GM12874 (cell line): Measurements from ENCODE around the gene GPR18.

Source experiments
- CTCF ChIP-seq: IDR thresholded peaks from 2 replicates; pipeline ENCODE4 v1.5.1; 2011; ENCODE audit warnings: low read depth, mild to moderate bottlenecking, control low read depth, low read length, moderate library complexity; ENCODE audit not compliant: insufficient read depth

The GPR18 gene

GRCh38 chr13:99246100-99246499 lies 12.1 kb downstream of the GPR18 start:
- TF ChIP-seq CTCF = no peak

- no peak for TF ChIP-seq CTCF
These were observed 20.1 kb downstream of the GPR18 start for GRCh38 chr13:99237981-99238662.

- TF ChIP-seq CTCF = no peak
These were observed 26.5 kb downstream of the GPR18 start for GRCh38 chr13:99231721-99232120.

- no peak for TF ChIP-seq CTCF
These were observed 27.2 kb downstream of the GPR18 start for GRCh38 chr13:99230991-99231390.

GRCh38 chr13:99228737-99229691 lies 29.2 kb downstream of the GPR18 start:
- TF ChIP-seq CTCF = no peak

GRCh38 chr13:99227909-99228688 lies 30.1 kb downstream of the GPR18 start:
- TF ChIP-seq CTCF = no peak
